NCI-H748 (cell line): ENCODE measurements around the gene GPR34.
"Not testable (repeated sequence)": the region's sequence is repeated elsewhere in the genome, so short reads cannot be mapped to it uniquely, and the experiment has no call there.

ENCODE experiments used
- DNase-seq: peaks from one replicate; lab custom pipeline; 2025; ENCODE audit not compliant: unreplicated experiment; lab: John Stamatoyannopoulos, UW

Gene GPR34

GRCh38 chrX:41688835-41689234 lies at the start of gene GPR34:
Gene GPR34 (plus strand): TSS chrX:41688973. CDS start chrX:41695634, 6,661 bp downstream.
- no peak for DNase-seq

- DNase-seq: not testable (repeated sequence)
These were observed 42.6 kb upstream of the GPR34 start for GRCh38 chrX:41646201-41646600.

GRCh38 chrX:41653125-41653524 lies 35.6 kb upstream of the GPR34 start:
- DNase-seq: no peak

GRCh38 chrX:41655101-41655500 lies 33.7 kb upstream of the GPR34 start:
- no peak for DNase-seq

GRCh38 chrX:41655631-41656030 lies 33.1 kb upstream of the GPR34 start:
- no peak for DNase-seq

- no peak for DNase-seq
These were observed 27.2 kb upstream of the GPR34 start for GRCh38 chrX:41661366-41662095.

- no peak for DNase-seq
These were observed 24.3 kb upstream of the GPR34 start for GRCh38 chrX:41664375-41664901.

GRCh38 chrX:41664908-41665307 lies 23.9 kb upstream of the GPR34 start:
- DNase-seq: no peak

- no peak for DNase-seq
These were observed 23.1 kb upstream of the GPR34 start for GRCh38 chrX:41665686-41666085.

- DNase-seq: no peak
These were observed 22.5 kb upstream of the GPR34 start for GRCh38 chrX:41666251-41666650.

- no peak for DNase-seq
These were observed 21.1 kb upstream of the GPR34 start for GRCh38 chrX:41667631-41668030.

- no peak for DNase-seq
These were observed 18.7 kb upstream of the GPR34 start for GRCh38 chrX:41670112-41670511.

GRCh38 chrX:41671082-41671481 lies 17.7 kb upstream of the GPR34 start:
- DNase-seq: no peak

GRCh38 chrX:41672643-41673042 lies 16.1 kb upstream of the GPR34 start:
- no peak for DNase-seq

- not testable (repeated sequence) for DNase-seq
These were observed 12.4 kb upstream of the GPR34 start for GRCh38 chrX:41676361-41676760.

GRCh38 chrX:41677183-41678060 lies 11.4 kb upstream of the GPR34 start:
- DNase-seq: no peak

GRCh38 chrX:41684138-41684537 lies 4.6 kb upstream of the GPR34 start:
- DNase-seq: no peak

- no peak for DNase-seq
These were observed 3.8 kb upstream of the GPR34 start for GRCh38 chrX:41684940-41685339.

GRCh38 chrX:41686788-41687187 lies 2.0 kb upstream of the GPR34 start:
- DNase-seq: no peak

GRCh38 chrX:41688156-41688555 lies 617 bp upstream of the GPR34 start:
- DNase-seq: no peak

- DNase-seq: no peak
These were observed 938 bp downstream of the GPR34 start for GRCh38 chrX:41689711-41690110.

- DNase-seq: no peak
These were observed 3.5 kb downstream of the GPR34 start for GRCh38 chrX:41692162-41692749.
